Measurements from ENCODE around the gene EGFR.

The EGFR gene

DNA sequence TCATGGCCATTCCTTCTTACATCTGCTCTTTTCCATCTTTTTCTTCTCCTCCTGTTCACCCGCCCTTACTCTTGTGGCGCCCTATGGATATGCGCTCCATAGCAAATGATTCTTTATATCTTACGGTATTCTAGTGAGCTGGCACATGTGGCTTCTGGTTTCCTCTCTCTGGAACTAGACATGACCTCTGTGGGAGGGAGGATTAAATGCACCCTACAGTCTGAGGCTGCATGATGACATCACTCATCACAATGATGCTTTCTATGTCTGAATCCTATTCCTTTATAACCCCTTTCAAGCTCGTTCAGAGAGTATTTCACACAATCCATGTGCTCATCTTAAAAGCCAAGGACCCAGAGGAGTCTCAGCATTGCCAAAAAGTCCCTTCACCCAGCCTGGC lies 153.3 kb downstream of the EGFR start:
- DNase-seq (ENCODE audit: low read depth): no peak

DNA sequence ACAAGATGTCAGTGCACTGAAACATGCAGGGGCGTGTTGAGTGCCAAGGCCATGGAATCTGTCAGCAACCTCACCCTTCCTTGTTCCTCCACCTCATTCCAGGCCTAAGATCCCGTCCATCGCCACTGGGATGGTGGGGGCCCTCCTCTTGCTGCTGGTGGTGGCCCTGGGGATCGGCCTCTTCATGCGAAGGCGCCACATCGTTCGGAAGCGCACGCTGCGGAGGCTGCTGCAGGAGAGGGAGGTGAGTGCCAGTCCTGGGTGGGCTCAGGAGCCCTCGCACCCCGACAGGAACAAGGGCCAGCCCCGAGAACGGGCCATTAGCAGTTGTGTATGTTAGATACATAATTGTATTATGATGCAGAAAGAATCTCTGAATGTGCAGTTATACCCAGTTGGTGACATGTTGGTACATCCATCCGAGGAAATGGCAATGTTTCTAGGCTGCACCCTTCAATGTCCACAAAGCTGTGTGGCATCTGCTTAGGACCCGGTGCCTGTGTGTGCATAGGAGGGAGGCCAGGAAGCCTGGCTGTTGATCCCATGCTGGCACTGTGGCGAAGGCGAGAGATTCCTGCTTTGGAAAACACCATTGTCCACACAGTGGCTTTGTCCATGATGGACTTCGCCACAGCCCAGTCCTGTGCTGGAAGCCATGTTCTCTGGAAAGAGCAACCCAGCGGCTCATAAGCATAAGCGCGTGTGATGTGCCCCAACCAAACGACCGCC lies 154.2 kb downstream of the EGFR start:
- no peak for DNase-seq (ENCODE audit: low read depth)

DNA sequence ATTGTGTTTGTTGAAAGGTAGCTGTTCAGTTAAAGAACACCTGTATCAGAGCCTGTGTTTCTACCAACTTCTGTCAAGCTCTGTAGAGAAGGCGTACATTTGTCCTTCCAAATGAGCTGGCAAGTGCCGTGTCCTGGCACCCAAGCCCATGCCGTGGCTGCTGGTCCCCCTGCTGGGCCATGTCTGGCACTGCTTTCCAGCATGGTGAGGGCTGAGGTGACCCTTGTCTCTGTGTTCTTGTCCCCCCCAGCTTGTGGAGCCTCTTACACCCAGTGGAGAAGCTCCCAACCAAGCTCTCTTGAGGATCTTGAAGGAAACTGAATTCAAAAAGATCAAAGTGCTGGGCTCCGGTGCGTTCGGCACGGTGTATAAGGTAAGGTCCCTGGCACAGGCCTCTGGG lies 154.9 kb downstream of the EGFR start:
- DNase-seq (ENCODE audit: low read depth): no peak

DNA sequence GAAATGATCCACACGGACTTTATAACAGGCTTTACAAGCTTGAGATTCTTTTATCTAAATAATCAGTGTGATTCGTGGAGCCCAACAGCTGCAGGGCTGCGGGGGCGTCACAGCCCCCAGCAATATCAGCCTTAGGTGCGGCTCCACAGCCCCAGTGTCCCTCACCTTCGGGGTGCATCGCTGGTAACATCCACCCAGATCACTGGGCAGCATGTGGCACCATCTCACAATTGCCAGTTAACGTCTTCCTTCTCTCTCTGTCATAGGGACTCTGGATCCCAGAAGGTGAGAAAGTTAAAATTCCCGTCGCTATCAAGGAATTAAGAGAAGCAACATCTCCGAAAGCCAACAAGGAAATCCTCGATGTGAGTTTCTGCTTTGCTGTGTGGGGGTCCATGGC lies 155.6 kb downstream of the EGFR start:
- DNase-seq (ENCODE audit: low read depth): no peak

DNA sequence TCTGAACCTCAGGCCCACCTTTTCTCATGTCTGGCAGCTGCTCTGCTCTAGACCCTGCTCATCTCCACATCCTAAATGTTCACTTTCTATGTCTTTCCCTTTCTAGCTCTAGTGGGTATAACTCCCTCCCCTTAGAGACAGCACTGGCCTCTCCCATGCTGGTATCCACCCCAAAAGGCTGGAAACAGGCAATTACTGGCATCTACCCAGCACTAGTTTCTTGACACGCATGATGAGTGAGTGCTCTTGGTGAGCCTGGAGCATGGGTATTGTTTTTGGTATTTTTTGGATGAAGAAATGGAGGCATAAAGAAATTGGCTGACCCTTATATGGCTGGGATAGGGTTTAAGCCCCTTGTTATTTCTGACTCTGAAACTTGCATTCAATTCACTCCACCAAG lies 156.0 kb downstream of the EGFR start:
- DNase-seq (ENCODE audit: low read depth): no peak

DNA sequence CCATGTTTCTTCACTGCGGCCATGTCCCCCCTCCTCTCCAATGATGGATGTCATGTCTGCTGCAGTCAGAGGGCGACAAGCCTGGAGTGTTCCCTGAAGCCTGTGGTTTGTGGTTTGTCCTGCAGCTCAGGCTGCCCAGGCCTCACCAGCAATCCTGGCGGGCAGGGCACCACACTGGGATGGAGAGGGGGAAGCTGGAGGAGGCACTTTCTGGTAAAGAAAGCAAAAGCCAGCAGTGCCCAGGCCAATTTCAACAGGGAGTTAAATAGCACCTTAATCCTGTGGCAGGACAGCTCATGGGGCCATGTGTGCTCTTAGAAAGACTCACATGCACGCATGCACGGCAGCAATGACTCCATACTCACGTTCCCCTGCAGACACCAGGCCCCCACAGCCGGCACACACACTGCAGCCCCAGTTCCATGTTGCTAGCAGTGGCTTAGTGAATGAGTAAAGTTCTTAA lies 158.3 kb downstream of the EGFR start:
- no peak for DNase-seq (ENCODE audit: low read depth)

DNA sequence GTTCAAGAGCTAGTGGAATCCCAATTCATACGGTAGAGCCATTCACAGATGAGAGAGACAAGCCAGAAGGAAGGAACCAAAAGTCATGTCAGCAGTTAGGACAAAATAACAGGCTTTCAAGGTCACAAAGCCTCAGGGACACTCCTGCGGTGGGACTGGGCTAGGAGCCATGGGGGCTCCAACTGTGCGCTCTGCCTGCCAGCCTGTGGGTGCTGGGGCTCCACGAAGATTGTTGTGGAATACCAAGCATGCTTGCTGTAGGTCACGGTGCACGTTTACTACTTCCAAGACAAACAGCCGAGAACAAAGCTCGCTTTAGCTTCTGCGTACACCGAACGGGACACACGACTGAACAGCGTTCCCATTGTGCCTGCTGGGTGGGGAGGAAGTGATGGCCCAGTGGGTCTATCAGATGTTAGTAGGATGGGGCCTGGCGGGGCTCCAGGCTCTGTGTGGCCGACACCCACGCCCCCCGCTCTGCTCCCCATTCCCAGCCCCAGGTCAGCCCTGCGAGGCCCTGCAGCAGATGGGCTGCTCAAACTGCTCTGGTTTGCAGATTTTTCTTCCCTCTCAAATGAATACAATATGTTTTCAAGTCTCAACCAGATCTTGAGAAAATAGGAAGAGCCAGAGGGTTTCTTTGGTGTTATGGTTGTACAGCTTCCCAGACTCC lies 158.9 kb downstream of the EGFR start:
- DNase-seq (ENCODE audit: low read depth): no peak

DNA sequence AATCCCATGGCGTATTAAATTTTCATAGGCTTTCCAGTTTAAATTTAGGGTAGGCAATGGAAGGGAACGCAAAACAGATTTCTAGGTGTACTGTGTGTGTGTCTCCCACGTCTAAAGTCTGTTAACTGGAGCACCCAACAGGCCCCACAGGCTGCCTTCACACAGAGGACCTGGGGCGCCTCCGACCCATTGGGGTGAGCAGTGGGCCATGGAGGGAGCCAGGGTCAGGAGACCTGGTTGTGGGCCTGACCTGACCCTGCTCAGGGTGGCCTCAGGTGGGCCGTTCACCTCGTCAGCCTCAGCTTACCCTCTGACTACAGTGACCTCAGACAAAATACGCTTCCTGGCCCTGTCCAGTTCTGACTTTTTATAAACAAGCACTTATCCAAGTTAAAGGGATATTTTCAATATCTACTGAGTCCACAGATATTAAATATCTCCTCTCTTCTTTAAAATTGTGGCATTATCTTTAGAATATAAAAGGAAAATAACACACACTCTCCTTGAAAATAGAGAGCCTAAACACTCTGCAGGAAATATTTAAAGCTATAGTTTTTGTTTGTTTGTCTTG lies 159.6 kb downstream of the EGFR start:
- no peak for DNase-seq (ENCODE audit: low read depth)

DNA sequence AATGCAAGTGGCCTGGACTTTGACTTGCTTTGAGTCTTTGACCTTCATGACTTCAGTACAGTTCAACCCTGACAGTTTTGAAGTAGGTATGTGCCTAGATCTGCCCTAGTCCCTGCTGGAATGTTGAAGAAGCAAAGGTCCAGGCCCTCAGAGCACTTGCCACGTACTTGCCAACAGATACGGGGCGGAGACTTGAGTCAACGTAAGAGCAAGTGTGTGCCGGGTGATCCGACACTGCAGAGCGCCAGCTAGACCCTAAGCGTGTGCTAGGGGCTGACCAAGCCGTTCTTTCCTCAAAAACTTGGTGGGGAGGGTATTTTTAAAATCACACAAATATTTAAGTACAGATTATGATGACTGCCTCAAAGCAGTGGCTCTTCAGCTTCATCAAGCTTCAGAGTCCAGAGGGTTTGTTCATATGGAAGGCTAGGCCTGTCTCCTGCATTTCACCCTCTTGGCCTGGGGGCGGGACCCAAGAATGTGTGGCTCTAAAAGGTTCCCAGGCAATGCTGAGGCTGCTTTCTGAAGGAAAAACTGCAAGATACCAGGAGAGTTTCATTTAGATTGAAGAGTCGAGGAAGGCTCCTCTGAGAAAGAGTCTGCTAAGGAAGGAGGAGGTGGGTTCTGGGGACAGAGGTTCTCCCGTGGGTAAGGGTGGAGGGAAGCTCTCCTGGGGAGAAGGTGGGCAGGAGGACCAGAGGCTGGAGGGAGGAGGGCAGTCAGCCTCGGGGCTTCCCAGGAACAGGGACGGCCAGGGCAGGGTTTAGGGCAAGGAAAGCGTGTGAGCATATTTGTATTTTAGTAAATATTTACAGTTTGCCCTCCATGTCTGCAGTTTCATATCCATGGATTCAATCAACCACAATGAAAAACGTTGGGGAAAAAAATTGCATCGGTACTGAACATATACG lies 160.3 kb downstream of the EGFR start:
- no peak for DNase-seq (ENCODE audit: low read depth)

DNA sequence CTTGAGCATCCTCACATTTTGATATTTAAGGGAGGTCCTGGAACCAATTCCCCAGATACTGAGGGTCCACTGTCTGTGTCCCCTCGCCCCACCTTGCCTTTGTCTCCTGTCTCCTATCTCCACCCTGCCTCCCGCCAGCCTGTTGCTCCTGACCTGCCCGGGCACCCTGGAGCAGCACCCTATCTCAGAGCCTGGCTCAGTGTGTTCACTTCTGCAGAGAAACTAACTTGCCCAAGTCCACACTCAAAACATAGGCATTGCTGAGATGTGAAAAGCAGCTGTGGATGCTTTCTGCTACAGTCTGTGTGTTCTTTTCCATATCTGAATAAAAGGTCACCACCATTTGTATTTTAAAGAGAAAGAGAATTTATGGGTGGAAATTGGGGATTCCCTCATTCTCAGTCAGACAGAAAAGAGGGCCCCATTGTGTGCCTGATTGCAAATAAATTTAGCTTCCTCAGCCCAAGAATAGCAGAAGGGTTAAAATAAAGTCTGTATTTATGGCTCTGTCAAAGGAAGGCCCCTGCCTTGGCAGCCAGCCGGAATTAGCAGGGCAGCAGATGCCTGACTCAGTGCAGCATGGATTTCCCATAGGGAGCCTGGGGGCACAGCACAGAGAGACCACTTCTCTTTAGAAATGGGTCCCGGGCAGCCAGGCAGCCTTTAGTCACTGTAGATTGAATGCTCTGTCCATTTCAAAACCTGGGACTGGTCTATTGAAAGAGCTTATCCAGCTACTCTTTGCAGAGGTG lies 161.3 kb downstream of the EGFR start:
- no peak for DNase-seq (ENCODE audit: low read depth)

DNA sequence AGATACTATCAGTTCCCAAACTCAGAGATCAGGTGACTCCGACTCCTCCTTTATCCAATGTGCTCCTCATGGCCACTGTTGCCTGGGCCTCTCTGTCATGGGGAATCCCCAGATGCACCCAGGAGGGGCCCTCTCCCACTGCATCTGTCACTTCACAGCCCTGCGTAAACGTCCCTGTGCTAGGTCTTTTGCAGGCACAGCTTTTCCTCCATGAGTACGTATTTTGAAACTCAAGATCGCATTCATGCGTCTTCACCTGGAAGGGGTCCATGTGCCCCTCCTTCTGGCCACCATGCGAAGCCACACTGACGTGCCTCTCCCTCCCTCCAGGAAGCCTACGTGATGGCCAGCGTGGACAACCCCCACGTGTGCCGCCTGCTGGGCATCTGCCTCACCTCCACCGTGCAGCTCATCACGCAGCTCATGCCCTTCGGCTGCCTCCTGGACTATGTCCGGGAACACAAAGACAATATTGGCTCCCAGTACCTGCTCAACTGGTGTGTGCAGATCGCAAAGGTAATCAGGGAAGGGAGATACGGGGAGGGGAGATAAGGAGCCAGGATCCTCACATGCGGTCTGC lies 162.2 kb downstream of the EGFR start:
- no peak for DNase-seq (ENCODE audit: low read depth)

DNA sequence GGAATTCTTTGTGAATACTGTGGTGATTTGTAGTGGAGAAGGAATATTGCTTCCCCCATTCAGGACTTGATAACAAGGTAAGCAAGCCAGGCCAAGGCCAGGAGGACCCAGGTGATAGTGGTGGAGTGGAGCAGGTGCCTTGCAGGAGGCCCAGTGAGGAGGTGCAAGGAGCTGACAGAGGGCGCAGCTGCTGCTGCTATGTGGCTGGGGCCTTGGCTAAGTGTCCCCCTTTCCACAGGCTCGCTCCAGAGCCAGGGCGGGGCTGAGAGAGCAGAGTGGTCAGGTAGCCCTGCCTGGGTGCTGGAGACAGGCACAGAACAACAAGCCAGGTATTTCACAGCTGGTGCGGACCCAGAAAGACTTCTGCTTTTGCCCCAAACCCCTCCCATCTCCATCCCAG lies 162.9 kb downstream of the EGFR start:
- DNase-seq (ENCODE audit: low read depth): no peak

DNA sequence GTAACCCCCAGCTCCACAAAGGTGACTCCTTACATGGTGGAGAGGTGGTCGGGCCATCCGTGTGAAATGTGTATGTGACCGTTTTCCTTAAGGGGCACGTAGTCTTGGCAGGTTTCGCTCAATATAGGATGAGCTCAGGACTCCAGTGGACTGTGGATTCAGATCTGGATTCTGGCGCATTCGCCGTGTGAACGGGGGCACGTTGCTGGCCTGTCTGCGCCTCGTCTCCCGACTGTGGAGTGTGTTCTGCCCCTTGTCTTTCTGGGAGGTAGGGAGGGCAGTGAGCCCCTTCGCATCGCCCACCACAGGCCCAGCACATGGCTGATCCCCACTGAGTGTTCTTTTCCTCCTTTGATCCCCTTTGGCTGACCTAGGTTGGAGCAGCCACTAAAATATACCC lies 165.1 kb downstream of the EGFR start:
- DNase-seq (ENCODE audit: low read depth): no peak

DNA sequence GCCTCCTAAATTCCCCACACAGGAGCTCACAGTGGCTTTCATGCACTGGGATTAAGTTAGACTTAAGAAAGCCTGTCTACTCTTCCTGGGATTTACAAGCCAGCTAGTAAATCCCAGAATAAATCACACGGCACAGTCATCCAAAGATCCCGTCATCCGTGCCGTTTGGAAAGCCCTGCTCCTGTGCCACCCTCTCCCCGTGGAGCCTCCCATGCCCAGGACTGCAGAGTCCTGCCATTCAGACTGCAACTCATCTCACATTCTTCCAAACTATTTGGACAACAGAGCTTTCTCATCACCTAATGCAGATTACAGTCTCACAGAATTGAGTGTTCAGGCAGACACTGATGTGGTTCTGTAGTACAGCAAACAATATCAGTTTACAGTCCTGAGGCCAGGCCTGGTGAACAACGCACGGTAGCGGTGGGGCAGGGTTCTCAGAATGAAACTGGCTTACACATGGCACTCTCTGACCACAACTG lies 166.5 kb downstream of the EGFR start:
- DNase-seq (ENCODE audit: low read depth): no peak

DNA sequence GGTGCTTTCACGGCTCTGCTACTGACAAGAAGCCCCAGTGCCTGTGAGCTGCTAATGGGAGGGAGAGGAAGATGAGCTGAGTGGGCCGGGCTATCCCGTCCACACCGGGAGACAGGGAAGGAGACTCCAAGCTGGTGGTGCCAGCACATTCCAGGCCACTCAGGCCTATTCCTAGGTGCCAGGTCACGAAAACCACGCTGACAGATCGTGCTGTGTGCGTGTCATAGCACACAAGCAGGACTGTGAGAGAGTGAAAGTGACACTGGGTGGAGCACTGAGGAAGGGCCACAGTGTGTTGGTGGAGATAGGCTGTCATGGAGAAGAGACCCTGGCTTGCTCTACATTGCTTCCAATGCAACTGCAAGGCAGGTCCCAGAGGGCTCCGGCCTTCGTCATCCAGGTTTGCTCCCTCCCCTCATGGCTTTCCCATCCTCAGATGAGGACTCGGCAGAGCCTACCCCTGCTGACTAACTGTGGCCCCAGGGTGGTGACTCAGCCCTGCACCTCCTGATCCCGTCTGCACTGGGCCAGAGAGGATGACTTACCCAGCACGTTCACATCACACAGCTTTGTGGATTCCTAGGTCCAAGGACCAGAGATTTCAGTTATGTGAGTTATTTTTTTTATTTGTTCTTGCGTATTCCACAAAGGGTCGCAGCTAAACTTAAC lies 167.3 kb downstream of the EGFR start:
- no peak for DNase-seq (ENCODE audit: low read depth)

DNA sequence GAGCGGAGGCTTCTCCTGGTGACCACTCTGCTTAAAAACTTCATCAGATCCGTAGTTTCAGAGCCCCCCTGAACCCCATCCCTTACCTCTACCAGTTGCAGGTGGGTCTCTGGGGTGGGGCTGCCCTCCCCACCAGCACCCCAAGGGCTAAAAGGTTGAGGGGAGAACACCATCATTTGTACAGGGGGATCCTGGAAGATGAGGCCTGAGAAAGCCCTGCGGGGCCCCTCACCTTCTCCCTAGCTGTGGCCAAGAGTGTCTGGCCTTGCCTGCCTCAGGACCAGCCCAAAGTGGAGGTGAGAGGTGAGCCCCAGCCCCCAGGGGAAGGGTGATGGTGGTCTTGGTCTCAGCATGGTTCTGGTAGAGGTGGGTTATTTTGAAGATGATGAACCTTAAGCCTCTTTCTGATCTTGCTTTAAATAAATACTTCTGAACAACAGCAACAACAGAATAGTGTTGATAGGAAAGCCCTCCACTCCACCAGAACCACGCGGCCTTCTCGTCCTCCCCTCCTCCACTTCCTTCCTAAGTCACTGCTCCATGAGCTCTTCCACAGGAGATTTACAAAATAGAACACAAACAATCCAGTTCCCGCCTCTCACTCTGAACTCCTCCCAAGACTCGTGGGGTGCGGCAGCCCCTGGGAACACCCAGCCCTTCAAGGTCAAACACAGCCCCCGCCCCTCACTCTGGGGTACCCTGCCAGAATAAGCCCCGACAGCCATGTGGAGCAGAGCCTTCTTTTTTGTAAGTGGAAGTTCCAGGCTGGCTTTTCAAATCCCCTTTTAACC lies 169.1 kb downstream of the EGFR start:
- DNase-seq (ENCODE audit: low read depth): no peak

DNA sequence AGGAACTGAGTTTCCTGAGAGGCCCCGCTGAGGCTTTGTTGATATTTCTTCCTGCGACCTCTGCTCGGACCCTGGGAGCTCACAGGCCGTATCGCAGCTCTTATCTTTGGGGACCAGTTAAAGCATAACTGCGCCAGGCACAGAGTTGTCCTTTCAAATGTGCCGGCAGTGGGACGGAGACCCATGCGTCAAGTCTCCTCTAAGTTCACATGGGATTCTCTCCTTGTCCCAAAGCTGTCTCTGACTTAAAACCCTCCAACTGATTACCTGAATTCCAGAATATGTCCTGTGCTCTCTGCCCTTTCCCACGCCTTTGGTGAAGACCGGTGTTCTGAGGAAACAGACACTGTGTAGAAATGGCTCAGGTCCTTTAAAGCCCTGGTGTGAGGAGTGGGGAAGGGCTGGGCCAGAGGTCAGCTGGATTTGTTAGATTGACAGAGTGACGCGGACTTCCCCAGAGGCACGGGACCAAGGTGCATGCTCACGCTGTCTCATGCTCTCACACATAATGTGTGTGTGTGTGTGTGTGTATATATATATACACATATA lies 169.8 kb downstream of the EGFR start:
- no peak for DNase-seq (ENCODE audit: low read depth)

DNA sequence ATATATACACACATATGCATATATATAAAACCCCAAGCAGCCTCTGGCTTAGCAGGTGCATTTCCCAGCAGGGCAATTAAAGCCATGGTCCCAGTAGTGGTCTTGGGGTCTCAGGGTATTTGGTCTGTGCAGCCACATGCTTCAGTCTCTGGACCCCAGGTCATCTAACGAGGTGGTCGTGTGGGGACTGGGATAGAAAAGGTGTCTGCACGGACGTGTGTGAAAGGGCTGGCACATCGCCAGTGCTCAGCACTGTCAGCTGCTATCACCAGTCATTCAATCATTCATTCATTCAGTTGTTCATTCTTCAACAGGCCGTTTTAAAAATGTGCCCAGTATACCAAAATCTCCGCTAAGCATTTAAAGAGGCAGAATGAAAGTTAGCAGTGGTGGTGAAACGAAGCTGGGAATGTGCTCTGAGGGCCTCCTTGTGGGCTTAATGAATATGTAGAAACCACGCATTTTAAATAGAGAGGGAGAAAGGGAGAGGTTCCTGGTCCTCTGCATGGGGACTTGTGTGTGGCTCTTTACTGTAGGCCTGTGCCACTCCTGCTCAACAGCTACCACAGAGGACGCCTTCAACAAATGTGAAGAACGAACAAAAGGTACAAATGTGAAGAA lies 170.4 kb downstream of the EGFR start:
- DNase-seq (ENCODE audit: low read depth): no peak

DNA sequence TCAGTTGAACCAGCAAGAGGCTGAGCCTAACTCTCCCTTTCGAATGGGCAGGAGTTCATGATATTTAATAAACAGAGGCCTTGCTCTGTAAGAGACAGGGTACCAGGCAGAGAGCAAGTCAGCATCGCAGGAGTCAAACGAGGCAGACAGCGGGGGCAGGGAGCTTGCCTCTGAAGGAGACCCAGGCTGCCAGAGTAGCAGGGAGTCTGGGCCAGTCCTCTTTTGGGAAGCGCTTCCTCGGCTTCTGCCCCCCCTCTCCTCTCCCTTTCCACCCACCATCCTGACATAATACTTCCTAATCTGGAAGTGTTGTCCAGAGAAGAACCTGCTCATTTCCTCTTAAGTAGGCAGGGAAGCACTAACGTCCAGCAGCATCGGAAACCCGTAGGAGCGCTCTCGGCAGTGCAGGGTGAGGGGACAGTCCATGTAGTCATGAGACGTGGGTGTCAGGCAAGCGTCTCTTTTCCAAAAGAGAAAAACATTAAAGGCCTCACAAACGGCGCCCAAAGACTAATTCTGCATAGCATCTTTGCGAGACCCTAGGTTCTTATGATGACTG lies 171.1 kb downstream of the EGFR start:
- DNase-seq (ENCODE audit: low read depth): no peak
